ENCODE results near the gene ARMH3.

The ARMH3 gene

GRCh38 chr10:101803511-101803910, 252.5 kb downstream of the ARMH3 start:
- Histone ChIP-seq H3K4me1 (ENCODE audit: control insufficient read depth, low read length) (no peaks in the 10 kb centered on the region), H4K20me1 (ENCODE audit: control insufficient read depth, insufficient read depth, low read depth, low read length) (no peaks in the 10 kb centered on the region), H3K36me3 (ENCODE audit: control insufficient read depth, low read length) (peaks cover 88% of the 10 kb centered on the region), H3K9me2 (replicated peaks; ENCODE audit: control insufficient read depth, low read length) (no peaks in the 10 kb centered on the region), H3K79me2 (ENCODE audit: control insufficient read depth, low read length) (peaks cover 41% of the 10 kb centered on the region), H3F3A (ENCODE audit: control insufficient read depth, insufficient read depth) (peaks cover 8% of the 10 kb centered on the region), H3K27me3 (ENCODE audit: control insufficient read depth, low read length) (no peaks in the 10 kb centered on the region), H3K27ac (ENCODE audit: low read depth, low read length) (no peak overlapping the region), H3K4me2 (ENCODE audit: low read length) (no peak overlapping the region), H3K4me3 (ENCODE audit: low read length) (no peak overlapping the region), H3K9me3 (ENCODE audit: control insufficient read depth, insufficient read depth, low read length) (no peaks in the 10 kb centered on the region)
- TF ChIP-seq EZH2phosphoT487 (IDR thresholded peaks at IDR 0.05; ENCODE audit: borderline replicate concordance, low read length) = no peak
- no peak for TF ChIP-seq CTCF (IDR thresholded peaks at IDR 0.05; ENCODE audit: low read depth, low read length, poor library complexity, severe bottlenecking)

- H3K79me2 ChIP-seq (ENCODE audit: control insufficient read depth, low read length) = peaks cover 43% of the 10 kb centered on the region
- H3K9me2 ChIP-seq (replicated peaks; ENCODE audit: control insufficient read depth, low read length) = no peaks in the 10 kb centered on the region
- H3K36me3 ChIP-seq (ENCODE audit: control insufficient read depth, low read length) = peaks cover 94% of the 10 kb centered on the region
- H3K27me3 ChIP-seq (ENCODE audit: control insufficient read depth, low read length) = no peaks in the 10 kb centered on the region
- H3K9me3 ChIP-seq (ENCODE audit: control insufficient read depth, insufficient read depth, low read length) = no peaks in the 10 kb centered on the region
- TF ChIP-seq EZH2phosphoT487 (IDR thresholded peaks at IDR 0.05; ENCODE audit: borderline replicate concordance, low read length) = no peak
- TF ChIP-seq CTCF (IDR thresholded peaks at IDR 0.05; ENCODE audit: low read depth, low read length, poor library complexity, severe bottlenecking) = no peak
- H3K4me1 ChIP-seq (ENCODE audit: control insufficient read depth, low read length) = no peaks in the 10 kb centered on the region
- H3F3A ChIP-seq (ENCODE audit: control insufficient read depth, insufficient read depth) = peaks cover 4% of the 10 kb centered on the region; the same call in 1 of the 2 replicates
- H3K4me2 ChIP-seq (ENCODE audit: low read length) = no peak overlapping the region
- H4K20me1 ChIP-seq (ENCODE audit: control insufficient read depth, insufficient read depth, low read depth, low read length) = peaks cover 3% of the 10 kb centered on the region; the same call in 1 of the 2 replicates
- no peak overlapping the region for H3K27ac ChIP-seq (ENCODE audit: low read depth, low read length)
- H3K4me3 ChIP-seq (ENCODE audit: low read length) = no peak overlapping the region
These were observed 258.4 kb downstream of the ARMH3 start for GRCh38 chr10:101797403-101798059.

Measured in DOHH2 (cell line).